Occipital lobe (tissue), 3 donors: ENCODE results near the gene PLET1. TPM values are rescaled to one million over a fixed set of nuclear protein-coding genes. Genes with fewer than 3 reads are reported as not detected.
"Not testable (repeated sequence)": the region's sequence is repeated elsewhere in the genome, so short reads cannot be mapped to it uniquely, and the experiment has no call there.

ENCODE experiments used
- DNase-seq: peaks from one replicate; lab custom pipeline; 2025; lab: John Stamatoyannopoulos, UW
- small RNA-seq: library from RNA; depleted of rRNA; stranded (forward); fragments of <200 nt; gene quantifications from one replicate; pipeline ENCODE3, GENCODE V24; 2014
- total RNA-seq: library from RNA; depleted of rRNA; stranded (reverse); fragments of >200 nt; gene quantifications from one replicate; pipeline ENCODE4 v1.2.3, GENCODE V29; 2014

Gene PLET1
- total RNA-seq, 1 donor from 2014 or later, result not detected

DNA sequence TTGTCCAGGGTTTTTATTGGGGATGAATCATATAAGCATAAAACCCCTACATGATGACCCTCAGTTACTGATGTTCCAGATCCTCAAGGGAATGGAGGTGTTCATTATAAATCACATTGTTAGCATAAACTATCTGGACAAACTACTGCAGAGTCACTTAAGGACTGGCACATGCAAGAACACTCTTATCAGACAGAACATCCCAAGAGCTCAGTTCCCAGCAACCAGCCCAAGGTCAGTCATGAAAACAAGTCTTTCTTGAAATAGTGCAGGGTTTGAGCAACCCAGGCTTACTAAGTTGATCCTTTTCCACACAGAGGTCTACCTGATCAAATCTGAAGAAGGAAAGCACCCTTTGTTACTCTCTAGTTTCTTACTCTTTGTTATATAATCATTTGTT, 48.0 kb downstream of the PLET1 start:
- DNase-seq, result no peak

- no peak for DNase-seq
These were observed 48.4 kb downstream of the PLET1 start for GRCh38 chr11:112212290-112212689.

DNA sequence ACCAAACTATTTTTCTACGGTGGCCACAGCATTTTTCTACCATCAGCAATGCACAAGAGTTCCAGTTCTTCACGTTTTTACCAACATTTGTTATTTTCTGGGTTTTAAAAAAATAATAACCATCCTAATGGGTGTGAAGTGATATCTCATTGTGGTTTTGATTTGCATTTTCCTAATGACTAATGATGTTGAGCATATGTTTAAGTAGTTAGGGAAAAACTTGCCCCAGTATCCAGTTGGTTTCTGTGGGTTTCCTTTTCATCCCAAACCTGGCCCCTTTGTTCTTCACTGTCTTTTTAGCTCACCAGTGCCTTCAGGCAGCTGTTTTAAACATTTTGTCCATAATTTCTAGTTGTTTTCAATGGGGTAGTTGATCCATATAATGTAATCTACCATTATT, 49.1 kb downstream of the PLET1 start:
- DNase-seq, result no peak

GRCh38 chr11:112210890-112211289, 49.8 kb downstream of the PLET1 start:
- no peak for DNase-seq

DNA sequence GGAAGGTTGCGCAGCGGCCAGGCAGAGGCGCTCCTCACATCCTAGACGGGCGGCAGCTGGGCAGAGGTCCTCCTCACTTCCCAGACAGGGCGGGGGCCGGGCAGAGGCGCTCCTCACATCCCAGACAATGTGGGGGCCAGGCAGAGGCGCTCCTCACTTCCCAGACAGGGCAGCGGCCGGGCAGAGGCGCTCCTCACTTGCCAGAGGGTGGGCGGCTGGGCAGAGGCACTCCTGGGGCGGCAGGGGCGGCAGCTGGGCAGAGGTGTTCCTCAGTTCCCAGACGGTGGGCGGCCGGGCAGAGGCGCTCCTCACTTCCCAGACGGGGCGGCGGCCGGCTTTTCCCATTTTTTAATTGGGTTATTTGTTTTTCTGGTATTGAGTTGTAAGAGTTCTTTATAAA, 54.6 kb downstream of the PLET1 start:
- no peak for DNase-seq

DNA sequence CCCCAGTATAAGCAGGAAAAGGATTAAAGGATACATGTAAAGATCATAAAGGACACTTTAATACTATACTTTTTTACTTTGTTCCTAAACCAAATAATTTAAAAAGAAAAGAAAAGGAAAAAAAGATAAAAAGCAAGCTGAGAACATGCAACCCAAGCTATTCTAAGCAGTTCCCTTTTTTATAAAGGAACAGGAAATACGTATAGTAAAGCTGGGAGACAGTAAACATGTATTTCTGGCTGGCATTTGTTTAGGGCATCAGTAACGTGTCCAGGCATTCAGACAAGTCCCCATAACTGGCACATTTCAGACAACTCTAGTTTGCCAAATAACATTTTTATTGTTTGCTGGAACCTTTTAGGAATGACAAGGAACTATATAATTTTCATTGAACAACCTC, 60.4 kb downstream of the PLET1 start:
- DNase-seq, result no peak

- not testable (repeated sequence) for DNase-seq
These were observed 61.6 kb downstream of the PLET1 start for GRCh38 chr11:112199101-112199500.

Small RNA genes within 50 kb of the gene (small RNA-seq; reads per million reads assigned to genes)
- gene MRPS36P4, result not detected

Other genes starting within 250 kb of the PLET1 start
- gene DLAT, start 235.5 kb downstream of the PLET1 start, total RNA-seq, result 46.5 TPM
- gene PIH1D2, start 186.8 kb downstream of the PLET1 start, total RNA-seq, result 2.0 TPM
- gene NKAPD1, start 186.6 kb downstream of the PLET1 start, total RNA-seq, result 52.6 TPM
- gene TIMM8B, start 174.1 kb downstream of the PLET1 start, total RNA-seq, result 57.4 TPM
- 73.6 TPM for gene SDHD, start 174.0 kb downstream of the PLET1 start, total RNA-seq
- gene IL18, start 96.8 kb downstream of the PLET1 start, total RNA-seq, result 2.0 TPM
- gene TEX12, start 93.5 kb downstream of the PLET1 start, total RNA-seq, result not detected
- 2.8 TPM for gene BCO2, start 85.3 kb downstream of the PLET1 start, total RNA-seq
- gene PTS, start 34.4 kb downstream of the PLET1 start, total RNA-seq, result 28.2 TPM